Stimulated activated CD4-positive, alpha-beta T cell treated with anti-CD3 and anti-CD28 coated beads, TNF-alpha, amount 100 ng/mL, for 1 hour (primary cell): ENCODE results near the gene SLC66A2.

Source experiments
- DNase-seq, 3 donors: peaks; one replicate each; pipeline ENCODE4 v3.0.0-alpha.2; 2020; ENCODE audit warnings: low read depth in 3 of 3, low spot score in 1 of 3

SLC66A2 gene

GRCh38 chr18:79952456-79952995 is 1.1 kb upstream of the SLC66A2 start:
- DNase-seq, result no peak

DNA sequence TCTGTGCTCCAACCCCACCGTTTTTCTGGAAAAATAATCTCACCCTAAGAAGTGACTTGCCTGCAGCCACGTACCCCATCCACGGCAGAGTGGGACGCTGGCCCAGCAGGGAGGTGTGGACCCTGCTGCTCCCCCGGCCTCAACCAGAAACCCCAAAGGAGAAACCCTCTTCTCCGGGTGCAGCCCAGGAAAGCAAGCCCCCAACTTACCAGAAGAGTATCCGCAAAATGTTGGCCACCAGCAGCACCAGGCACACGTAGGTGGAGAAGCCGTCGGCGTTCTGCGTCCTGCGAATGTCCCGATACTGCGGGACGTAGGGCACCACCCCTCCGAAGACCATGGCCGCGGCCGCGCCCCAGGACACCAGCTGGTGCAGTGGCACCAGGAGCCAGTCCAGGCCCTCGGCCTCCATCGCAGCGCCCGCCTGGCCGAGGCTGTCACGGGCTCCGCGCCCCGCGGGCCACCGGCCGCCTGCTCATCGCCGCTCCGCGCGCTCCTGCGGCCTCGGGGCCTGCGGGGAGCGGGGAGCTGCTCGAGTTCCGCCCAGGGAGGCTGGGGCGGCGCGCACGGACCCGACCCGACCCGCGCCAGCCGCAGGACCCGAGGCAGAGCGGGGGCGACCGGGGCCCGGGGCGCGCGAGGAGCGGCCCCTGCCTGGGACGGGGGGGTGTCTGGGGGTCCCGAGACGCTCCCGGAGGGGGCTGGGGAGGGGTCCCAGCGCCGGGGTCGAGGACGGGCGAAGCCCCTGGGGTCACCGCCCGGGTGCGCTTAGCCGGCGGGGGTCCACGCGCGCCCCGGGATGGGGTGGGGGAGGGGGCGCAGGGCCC is 725 bp downstream of the SLC66A2 start:
- no peak for DNase-seq

- no peak for DNase-seq
These were observed 1.6 kb downstream of the SLC66A2 start for GRCh38 chr18:79949697-79950487.

DNA sequence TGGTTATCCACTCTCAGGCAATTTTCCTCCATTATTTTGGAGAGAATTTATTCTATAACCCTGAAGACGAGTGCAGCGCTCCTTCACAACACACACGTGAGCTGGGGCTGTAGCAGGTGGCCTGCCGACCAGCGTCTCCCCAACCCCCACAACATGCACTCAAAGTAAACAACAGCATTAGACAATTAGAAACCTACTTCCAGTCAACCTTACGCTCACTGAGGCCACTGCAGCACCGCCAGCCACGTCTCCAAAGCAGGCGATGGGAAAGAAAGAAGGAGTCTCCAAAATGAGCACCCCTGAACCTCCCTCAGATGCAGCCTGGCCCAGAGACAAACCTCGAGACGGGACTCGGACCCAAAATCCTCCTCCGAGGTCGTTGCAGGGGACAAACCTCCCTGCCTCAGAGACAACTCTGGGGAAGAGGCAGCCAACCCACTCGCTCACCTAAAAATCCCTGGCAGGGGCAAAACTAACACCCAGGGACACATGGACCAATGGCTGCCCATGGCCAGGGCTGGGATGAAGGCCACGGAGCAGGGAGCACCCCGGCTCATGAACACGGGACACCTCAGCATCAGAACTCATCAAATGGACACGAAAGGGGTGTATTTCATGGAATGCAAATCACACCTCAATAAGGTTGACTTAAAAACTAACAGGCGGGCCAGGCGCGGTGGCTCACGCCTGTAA is 2.6 kb downstream of the SLC66A2 start:
- no peak for DNase-seq

DNA sequence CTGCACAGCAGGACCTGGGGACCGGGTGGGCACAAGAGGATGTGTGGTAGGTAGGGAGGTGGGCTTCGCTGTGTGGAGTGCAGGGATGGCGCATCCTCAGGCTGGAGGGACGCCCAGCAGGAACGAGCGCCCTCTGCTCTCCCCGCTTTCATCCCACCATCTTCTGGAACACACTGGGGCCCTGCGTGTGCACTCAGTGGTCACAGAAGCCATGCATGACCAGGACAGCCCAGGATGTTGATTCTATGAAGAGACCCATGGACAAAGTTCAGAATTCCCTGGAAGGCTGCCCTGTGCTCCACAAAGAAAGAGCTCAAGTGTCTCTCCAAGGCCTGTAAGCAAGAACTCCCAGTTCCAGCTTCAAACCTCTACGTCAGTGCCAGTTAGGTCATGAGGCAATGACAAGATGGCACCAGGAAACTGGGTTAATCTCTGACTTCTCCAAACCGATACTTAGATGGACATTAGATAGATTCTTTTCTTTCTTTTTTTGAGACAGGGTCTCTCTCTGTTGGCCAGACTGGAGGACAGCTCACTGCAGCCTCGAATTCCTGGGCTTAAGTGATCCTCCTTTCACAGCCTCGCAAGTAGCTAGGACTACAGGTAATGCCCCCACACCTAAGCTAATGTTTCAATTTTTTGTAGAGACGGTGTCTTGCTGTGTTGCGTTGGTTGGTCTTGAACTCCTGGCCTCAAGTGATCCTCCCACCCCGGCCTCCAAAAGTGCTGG is 3.4 kb downstream of the SLC66A2 start:
- DNase-seq, result no peak

DNA sequence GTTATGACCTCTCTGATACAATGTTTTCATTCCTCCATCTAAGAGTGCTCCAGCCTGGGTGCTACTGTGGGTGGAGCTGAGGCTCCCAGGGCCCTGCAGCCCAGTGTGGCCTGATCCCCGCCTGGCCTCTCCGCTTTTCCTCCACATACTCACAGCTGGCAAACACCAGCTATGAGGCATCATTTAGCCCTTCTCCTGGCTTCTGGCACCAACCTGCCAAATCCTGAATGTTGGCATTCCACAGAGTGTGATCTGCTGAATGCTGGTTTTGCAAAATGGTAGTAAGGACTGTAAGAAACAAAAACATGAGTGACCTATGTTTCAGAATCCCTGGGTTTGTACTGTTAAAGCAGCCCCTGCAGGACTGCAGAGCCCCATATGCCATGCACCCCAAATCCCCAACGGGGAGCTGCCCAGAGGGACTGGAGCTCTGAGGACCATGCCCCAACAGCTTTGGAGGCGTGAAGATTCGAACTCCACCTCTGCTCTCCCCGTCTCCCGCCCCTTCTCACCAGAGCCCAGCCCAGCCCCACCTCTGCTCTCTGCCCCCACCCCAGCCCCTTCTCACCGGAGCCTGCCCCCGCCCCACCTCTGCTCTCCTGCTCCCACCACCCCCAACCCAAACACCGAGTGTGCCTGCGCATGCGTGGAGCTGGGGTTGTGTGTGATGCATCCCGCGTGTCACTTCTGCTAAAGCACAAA is 4.2 kb downstream of the SLC66A2 start:
- no peak for DNase-seq

GRCh38 chr18:79945118-79946042 is 6.1 kb downstream of the SLC66A2 start:
- no peak for DNase-seq

DNA sequence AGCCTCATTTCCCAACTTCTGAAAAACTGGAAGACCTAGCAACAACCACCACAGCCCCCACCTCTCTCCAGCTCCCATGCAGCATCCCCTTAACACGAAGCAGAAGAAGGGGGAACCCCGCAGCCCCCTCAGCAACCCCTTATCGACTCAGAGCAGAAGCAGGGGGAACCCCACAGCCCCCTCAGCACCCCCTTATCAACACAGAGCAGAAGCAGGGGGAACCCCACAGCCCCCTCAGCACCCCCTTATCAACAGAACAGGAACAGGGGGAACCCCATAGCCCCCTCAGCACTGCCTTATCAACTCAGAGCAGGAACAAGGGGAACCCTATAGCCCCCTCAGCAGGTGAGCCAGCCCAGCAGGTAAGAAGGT is 6.7 kb downstream of the SLC66A2 start:
- no peak for DNase-seq

DNA sequence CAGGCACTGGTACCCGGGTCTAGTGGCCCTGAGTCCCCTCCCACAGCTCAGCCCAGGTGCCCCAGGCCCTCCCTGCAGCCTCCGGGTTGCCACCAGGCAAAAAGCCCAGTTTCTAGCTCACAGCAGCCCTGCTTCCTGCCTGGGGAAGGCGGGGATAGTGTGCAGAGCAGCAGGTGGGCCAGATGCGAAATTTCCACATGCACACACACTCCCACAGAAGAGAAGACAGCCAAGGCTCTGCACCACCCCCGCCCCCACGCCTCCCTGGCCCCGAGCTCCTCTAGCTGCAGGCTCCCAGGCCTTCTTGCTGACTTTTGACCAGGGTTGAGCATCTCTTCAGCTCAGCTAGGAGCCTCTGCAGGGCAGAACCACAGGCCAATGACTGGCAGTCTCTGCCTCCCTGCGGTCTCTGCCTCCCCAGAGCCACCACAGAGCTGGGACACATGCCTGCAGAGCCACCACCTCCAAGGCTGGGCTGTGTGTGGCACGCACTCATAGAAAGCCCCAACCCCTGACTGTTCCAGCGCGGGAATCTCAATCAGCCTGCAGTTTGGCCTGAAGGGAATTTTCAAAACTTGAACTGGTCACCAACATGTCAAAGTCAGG is 7.2 kb downstream of the SLC66A2 start:
- no peak for DNase-seq

GRCh38 chr18:79943608-79944125 is 7.8 kb downstream of the SLC66A2 start:
- DNase-seq, result no peak

DNA sequence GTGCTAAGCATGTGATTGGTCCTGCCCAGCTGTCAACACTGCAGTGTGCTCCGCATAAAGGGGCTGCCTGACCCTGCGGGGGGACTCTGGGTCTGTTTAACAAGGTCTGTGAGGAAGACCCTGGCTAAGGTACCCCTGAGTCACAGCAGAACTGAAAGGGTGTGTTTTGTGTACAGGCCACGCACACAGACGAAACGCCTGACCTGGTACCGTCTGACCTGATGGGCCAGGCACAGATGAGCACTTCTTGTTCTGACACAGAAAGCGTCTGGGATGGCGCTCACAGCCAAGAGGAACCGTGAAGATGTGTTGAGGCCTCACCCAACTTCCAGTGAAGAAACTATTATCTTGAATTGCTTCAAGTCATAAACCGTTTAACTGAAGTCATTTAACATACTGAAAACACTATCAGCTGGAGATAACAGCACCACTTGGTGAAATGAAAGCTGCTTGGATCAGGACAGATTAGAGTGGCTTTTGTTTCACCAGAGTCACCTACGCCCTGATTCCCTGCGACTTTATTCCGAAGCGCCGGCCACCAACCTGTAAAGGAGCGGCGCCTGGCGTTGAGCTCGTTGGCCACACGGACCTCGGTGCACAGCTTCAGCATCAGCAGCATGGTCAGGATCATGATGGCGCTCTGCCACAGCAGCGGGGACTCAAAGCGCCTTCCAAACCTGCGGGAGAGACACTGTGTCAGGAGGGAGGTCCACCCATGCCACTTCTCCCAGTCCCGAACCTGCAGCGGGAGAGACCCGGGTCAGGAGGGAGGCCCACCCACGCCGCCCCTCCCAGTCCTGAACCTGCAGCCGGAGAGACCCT is 8.5 kb downstream of the SLC66A2 start:
- DNase-seq, result no peak

GRCh38 chr18:79942211-79942610 is 9.2 kb downstream of the SLC66A2 start:
- DNase-seq, result no peak

GRCh38 chr18:79941473-79942119 is 9.9 kb downstream of the SLC66A2 start:
- DNase-seq, result no peak

GRCh38 chr18:79940814-79941472 is 10.5 kb downstream of the SLC66A2 start:
- no peak for DNase-seq

DNA sequence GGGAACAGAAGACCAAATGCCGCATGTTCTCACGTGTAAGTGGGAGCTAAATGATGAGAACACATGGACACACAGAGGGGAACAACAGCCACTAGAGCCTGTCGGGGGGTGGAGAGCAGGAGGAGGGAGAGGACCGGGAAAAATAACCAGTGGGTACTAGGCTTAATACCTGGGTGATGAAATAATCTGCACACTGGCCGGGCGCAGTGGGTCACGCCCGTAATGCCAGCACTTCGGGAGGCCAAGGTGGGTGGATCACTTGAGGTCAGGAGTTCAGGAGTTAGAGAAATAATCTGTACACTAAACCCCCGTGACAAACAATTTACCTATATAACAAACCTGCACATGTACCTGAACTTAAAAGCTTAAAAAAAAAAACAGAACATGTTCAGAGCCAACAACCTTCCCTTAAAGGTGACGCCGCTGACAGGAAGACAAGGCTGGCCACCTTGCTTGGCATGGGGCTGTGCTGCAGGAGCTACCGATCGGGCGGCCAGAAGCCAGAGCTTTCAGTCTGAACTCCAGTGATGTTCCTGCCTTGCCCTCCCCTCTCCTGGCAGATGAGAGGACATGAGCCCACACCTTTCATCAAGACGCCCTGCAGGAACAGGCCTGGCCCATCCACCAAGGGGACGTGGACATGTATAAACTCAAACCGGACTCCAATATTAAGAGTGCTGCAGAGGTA is 11.2 kb downstream of the SLC66A2 start:
- no peak for DNase-seq

- no peak for DNase-seq
These were observed 12.4 kb downstream of the SLC66A2 start for GRCh38 chr18:79939096-79939495.
